Cardiac muscle cell (in vitro differentiated cells and primary cell): ENCODE measurements around the gene TPRN. TPM values are rescaled to one million over a fixed set of nuclear protein-coding genes. Genes with fewer than 3 reads are reported as not detected.
A peak's percentile ranks its signal among the peaks of the same experiment; 100 is the strongest.
"Not testable (repeated sequence)": the region's sequence is repeated elsewhere in the genome, so short reads cannot be mapped to it uniquely, and the experiment has no call there.

ENCODE experiments used
- DNase-seq, 2 donors: peaks; one replicate each; pipeline versions ENCODE4 v3.0.0 to v3.0.0-alpha.2; 2010 to 2017; ENCODE audit warnings: low read depth in 1 of 2, low spot score in 1 of 2
- H3K27ac ChIP-seq: fragments of 200-600 bp; sonication (generic); 2 replicates; pipeline ENCODE4 v1.5.1; 2016
- H3K27me3 ChIP-seq: fragments of 200-600 bp; sonication (generic); 2 replicates; pipeline ENCODE4 v1.6.0; 2016; ENCODE audit warnings: control low read depth
- H3K36me3 ChIP-seq: fragments of 200-600 bp; sonication (generic); 2 replicates; pipeline ENCODE4 v1.5.1; 2016; ENCODE audit warnings: control low read depth
- H3K4me1 ChIP-seq: fragments of 200-600 bp; sonication (generic); 2 replicates; pipeline ENCODE4 v1.8.1; 2017; ENCODE audit warnings: low read depth, mild to moderate bottlenecking, mixed run types
- H3K4me3 ChIP-seq: fragments of 200-600 bp; sonication (generic); 2 replicates; pipeline ENCODE4 v1.5.1; 2016; ENCODE audit warnings: mild to moderate bottlenecking
- H3K9me3 ChIP-seq: fragments of 200-600 bp; sonication (generic); 2 replicates; pipeline ENCODE4 v1.5.1; 2017; ENCODE audit warnings: low read depth, mild to moderate bottlenecking, control low read depth
- CTCF ChIP-seq: IDR thresholded peaks from 2 replicates; pipeline ENCODE4 v1.5.1; 2012; ENCODE audit warnings: low read depth, mild to moderate bottlenecking, low read length
- polyA plus RNA-seq: library from polyadenylated mRNA; unstranded; fragments of >200 nt; fragmentation: Nextera tagmentation; extraction: Ambion mirVana; gene quantifications from 2 replicates; pipeline ENCODE4 v1.2.1, GENCODE V29; 2016
- total RNA-seq: library from RNA; depleted of rRNA; stranded (reverse); fragments of >200 nt; gene quantifications from 2 replicates; pipeline ENCODE4 v1.2.3, GENCODE V29; 2016

Gene TPRN
- total and polyA plus RNA-seq, 2 experiments from 2014 or later = 31.2 to 34.7 TPM

DNA sequence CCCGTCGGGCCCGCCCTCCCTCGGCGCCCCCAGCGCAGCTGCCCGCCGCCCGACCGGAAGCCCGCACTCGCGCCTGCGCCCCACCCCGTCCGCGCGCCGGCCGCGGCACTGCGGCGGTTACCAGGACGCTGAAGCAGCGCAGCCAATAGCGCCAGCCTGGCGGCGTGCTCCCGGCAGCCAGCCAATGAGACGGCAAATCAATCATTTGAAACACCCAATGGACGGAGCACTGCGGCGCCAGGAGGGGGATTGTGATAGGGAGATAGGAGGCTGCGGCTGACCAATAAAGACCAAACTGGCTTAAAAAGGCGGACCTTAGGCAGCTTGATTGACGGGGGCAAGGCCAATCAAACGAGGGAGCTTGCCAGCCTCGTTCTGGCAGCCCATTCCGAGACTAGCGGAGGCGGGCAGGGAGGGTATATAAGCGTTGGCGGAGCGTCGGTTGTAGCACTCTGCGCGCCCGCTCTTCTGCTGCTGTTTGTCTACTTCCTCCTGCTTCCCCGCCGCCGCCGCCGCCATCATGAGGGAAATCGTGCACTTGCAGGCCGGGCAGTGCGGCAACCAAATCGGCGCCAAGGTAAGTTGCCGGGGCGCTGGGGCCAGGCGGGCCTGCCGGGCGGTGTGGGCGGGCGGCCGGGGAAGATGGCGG, 40.4 kb upstream of the TPRN start, which contains the start of gene TUBB4B:
TUBB4B (plus strand) TSS at position 447 of the 649 bp plus-strand sequence; CDS start at position 521, 74 bp downstream.
- TF ChIP-seq CTCF = no peak
- Histone ChIP-seq H3K9me3 (no peaks in the 10 kb centered on the region), H3K27ac (peak within 1 kb of the TSS; percentile 95), H3K36me3 (peaks cover 12% of the 10 kb centered on the region), H3K4me3 (peak within 1 kb of the TSS; percentile 96), H3K27me3 (no peaks in the 10 kb centered on the region), H3K4me1 (peaks cover 18% of the 10 kb centered on the region)
- peak; percentile 99 to 100 for DNase-seq

DNA sequence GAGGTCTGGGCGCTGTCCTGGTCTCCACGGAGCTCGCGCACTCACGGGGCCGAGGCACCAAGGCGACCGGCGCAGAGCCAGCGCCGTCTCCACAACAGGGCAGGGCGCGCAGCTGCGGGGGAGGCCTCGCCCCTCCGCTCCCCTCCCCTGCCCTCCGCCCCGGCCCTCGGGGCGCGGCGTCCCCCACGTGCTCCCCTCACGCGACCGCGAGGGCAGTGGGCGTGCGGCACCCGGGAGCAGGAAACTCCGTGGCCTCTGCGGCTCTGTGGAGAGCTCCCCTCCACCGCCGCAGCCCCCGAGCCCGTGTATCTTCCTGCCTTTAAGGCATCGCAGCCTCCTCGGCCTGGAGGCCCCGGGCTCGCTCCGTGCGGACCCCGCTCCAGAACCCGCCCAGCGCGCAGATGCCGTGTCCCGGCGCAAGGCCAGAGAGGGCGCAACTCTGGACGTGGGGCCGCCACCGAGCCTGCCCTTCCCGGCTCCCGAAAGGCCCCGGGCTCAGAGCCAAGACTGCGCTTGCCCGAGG, 39.8 kb upstream of the TPRN start:
- peaks cover 24% of the 10 kb centered on the region for H3K4me1 ChIP-seq
- H3K36me3 ChIP-seq = peaks cover 12% of the 10 kb centered on the region
- TF ChIP-seq CTCF = no peak
- H3K9me3 ChIP-seq = no peaks in the 10 kb centered on the region
- H3K27me3 ChIP-seq = no peaks in the 10 kb centered on the region
- H3K4me3 ChIP-seq = peak overlapping the region; percentile 41
- peak overlapping the region; percentile 95 for H3K27ac ChIP-seq
- peak; percentile 73 to 84 for DNase-seq

- Histone ChIP-seq H3K27ac (peak overlapping the region; percentile 95), H3K4me1 (peaks cover 24% of the 10 kb centered on the region), H3K36me3 (peaks cover 12% of the 10 kb centered on the region), H3K4me3 (peak overlapping the region; percentile 41)
- not testable (repeated sequence) for H3K27me3 ChIP-seq, DNase-seq, H3K9me3 ChIP-seq
These were observed 39.1 kb upstream of the TPRN start for GRCh38 chr9:137239541-137240200.

DNA sequence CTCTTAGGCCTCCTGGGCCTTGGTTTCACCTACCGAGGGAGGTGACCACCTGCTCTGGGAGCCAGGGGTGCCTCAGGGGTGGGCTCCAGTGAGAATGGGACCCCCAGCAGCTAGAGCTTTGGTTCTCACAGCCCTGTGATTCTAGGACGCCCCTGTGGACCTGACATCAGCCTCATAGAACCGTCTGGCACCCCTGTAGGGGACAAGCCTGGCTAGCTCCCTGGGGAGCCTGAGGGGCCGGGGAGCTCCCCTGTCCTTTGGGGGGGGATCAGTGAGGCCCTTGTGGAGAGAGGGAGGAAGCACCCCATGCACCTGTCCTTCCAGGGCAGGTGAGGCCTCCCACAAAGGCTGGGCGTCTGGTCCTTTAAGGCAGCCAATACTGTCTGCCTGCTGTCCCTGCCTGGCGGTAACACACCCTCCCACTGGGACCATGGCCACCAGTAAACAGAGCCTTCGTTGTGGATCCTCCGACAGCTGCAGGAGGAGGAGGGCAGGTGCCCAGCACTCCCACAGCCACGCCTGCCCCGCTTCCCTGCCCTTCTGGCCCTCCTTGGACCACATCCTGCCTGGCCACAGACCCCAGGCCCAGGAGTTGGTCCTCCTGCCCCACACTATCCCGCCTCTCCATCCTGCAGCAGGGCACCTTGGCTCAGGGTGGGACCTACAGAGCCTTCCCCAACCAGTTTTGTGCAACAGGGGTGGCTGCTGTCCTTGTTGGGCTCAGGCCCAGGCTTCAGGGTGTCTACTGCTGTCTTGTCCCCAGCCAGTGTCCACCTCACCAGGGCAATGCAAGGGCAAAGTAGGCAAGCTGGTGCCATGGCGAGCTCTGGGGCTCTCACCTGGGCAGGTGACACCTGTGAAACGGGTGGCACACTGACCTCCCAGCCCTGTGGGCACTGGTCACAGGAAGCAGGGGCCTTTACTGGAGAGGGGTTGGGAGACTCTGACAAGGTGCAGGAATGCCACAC, 37.5 kb upstream of the TPRN start:
- TF ChIP-seq CTCF = no peak
- Histone ChIP-seq H3K27me3 (no peaks in the 10 kb centered on the region), H3K4me1 (peaks cover 24% of the 10 kb centered on the region), H3K36me3 (peaks cover 11% of the 10 kb centered on the region), H3K27ac (no peak overlapping the region), H3K4me3 (no peak overlapping the region), H3K9me3 (no peaks in the 10 kb centered on the region)
- no peak for DNase-seq

DNA sequence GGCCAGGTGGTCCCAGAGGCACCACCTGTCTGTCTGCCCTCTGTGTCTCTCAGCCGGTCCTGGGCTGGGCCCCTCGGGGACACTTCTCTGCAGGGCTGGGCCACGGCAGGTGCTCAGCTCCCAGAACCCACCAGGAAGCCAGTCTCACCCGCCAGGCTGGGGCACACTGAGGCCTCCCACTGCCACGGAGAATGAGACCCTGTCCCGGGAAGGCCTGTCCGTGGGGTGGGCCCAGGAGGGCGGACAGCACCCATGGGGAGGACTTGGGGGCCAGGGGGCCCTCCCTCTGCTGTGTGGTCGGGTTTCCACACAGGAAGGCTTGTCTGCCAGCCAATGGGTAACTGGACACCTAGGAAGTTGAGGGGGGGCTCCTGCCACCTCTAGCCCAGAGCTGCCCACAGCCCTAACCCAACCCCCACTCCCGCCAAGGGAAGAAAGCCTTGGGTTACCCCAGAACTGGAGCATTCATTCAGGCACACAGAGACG, 36.4 kb upstream of the TPRN start:
- Histone ChIP-seq H3K36me3 (peaks cover 1% of the 10 kb centered on the region), H3K27ac (peak overlapping the region; percentile 11), H3K4me1 (peaks cover 15% of the 10 kb centered on the region), H3K4me3 (no peak overlapping the region), H3K27me3 (no peaks in the 10 kb centered on the region), H3K9me3 (no peaks in the 10 kb centered on the region)
- no peak for DNase-seq
- no peak for TF ChIP-seq CTCF
